ENCODE measurements around the gene CYP2E1.

DNA sequence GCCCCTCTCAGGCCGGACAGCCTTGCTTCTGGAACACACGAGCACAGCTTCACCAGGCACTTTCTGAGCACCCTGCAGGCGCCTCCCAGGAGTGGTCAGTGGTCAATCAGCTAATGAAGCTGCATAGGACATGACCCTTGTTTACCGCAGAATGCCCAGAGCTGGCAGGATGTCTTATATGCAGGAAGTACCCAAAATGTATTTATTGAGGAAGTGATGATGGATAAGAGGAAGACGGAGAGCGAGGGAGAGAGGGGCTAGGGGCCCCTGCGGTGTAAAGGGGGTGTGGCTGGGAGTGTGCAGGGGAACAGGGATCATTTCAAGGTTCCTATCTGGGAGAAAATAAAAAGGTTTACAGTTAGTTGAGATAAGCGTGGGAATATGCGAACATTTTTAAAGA, 3.3 kb downstream of the CYP2E1 start:
- TF ChIP-seq, protein P1, sequence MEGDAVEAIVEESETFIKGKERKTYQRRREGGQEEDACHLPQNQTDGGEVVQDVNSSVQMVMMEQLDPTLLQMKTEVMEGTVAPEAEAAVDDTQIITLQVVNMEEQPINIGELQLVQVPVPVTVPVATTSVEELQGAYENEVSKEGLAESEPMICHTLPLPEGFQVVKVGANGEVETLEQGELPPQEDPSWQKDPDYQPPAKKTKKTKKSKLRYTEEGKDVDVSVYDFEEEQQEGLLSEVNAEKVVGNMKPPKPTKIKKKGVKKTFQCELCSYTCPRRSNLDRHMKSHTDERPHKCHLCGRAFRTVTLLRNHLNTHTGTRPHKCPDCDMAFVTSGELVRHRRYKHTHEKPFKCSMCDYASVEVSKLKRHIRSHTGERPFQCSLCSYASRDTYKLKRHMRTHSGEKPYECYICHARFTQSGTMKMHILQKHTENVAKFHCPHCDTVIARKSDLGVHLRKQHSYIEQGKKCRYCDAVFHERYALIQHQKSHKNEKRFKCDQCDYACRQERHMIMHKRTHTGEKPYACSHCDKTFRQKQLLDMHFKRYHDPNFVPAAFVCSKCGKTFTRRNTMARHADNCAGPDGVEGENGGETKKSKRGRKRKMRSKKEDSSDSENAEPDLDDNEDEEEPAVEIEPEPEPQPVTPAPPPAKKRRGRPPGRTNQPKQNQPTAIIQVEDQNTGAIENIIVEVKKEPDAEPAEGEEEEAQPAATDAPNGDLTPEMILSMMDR (IDR thresholded peaks at IDR 0.05), result no peak
- no peak for TF ChIP-seq POLR2A (IDR thresholded peaks at IDR 0.05)
